ENCODE data around the gene IMMP2L. TPM values are rescaled to one million over a fixed set of nuclear protein-coding genes. Genes with fewer than 3 reads are reported as not detected.

Gene IMMP2L
- total RNA-seq, 4 donors from 2014 or later, result 8.3 to 19.2 (median 17.8) TPM

- Histone ChIP-seq H3K9me3 (no peaks in the 10 kb centered on the region), H3K27me3 (no peaks in the 10 kb centered on the region), H3K36me3 (no peaks in the 10 kb centered on the region), H3K4me1 (no peaks in the 10 kb centered on the region), H3K4me3 (no peak overlapping the region), H3K27ac (no peak overlapping the region)
- intact Hi-C loops (cut with DNase I; ENCODE audit: low total_unique reads) (no loop called here), in situ Hi-C loops (cut with MboI; ENCODE audit: low sequenced_read_pairs in 4 of 4) (no loop called here)
- DNase-seq (no peak), ATAC-seq (no peak)
- TF ChIP-seq POLR2A (IDR thresholded peaks at IDR 0.05) (no peak), CTCF (IDR thresholded peaks at IDR 0.05 in 4 of 5, conservative IDR thresholded peaks at IDR 0.05 in 1 of 5) (no peak)
Observed at GRCh38 chr7:111476586-111477293, 85.6 kb downstream of the IMMP2L start.

- intact Hi-C loops (cut with DNase I; ENCODE audit: low total_unique reads), result no loop called here
- H3K27me3 ChIP-seq, result no peaks in the 10 kb centered on the region
- H3K4me1 ChIP-seq, result no peaks in the 10 kb centered on the region
- in situ Hi-C loops (cut with MboI; ENCODE audit: low sequenced_read_pairs in 4 of 4), result no loop called here
- TF ChIP-seq CTCF (IDR thresholded peaks at IDR 0.05 in 4 of 5, conservative IDR thresholded peaks at IDR 0.05 in 1 of 5), result no peak
- TF ChIP-seq POLR2A (IDR thresholded peaks at IDR 0.05), result no peak
- no peaks in the 10 kb centered on the region for H3K9me3 ChIP-seq
- DNase-seq, result no peak
- H3K36me3 ChIP-seq, result no peaks in the 10 kb centered on the region
- no peak for ATAC-seq
- H3K4me3 ChIP-seq, result no peak overlapping the region
- no peak overlapping the region for H3K27ac ChIP-seq
Observed at GRCh38 chr7:111475959-111476358, 86.3 kb downstream of the IMMP2L start.

- ATAC-seq (no peak), DNase-seq (no peak)
- Histone ChIP-seq H3K4me3 (no peak overlapping the region), H3K27me3 (no peaks in the 10 kb centered on the region), H3K36me3 (no peaks in the 10 kb centered on the region), H3K4me1 (no peaks in the 10 kb centered on the region), H3K9me3 (no peaks in the 10 kb centered on the region), H3K27ac (no peak overlapping the region)
- TF ChIP-seq POLR2A (IDR thresholded peaks at IDR 0.05) (no peak), CTCF (IDR thresholded peaks at IDR 0.05 in 4 of 5, conservative IDR thresholded peaks at IDR 0.05 in 1 of 5) (no peak)
- in situ Hi-C loops (cut with MboI; ENCODE audit: low sequenced_read_pairs in 4 of 4) (no loop called here), intact Hi-C loops (cut with DNase I; ENCODE audit: low total_unique reads) (no loop called here)
Observed at GRCh38 chr7:111475419-111475748, 86.9 kb downstream of the IMMP2L start.

- TF ChIP-seq CTCF (IDR thresholded peaks at IDR 0.05 in 4 of 5, conservative IDR thresholded peaks at IDR 0.05 in 1 of 5) (no peak), POLR2A (IDR thresholded peaks at IDR 0.05) (no peak)
- no peaks in the 10 kb centered on the region for H3K4me1 ChIP-seq
- in situ Hi-C loops (cut with MboI; ENCODE audit: low sequenced_read_pairs in 4 of 4) (no loop called here), intact Hi-C loops (cut with DNase I; ENCODE audit: low total_unique reads) (no loop called here)
- no peak overlapping the region for H3K27ac ChIP-seq
- H3K9me3 ChIP-seq, result no peaks in the 10 kb centered on the region
- no peaks in the 10 kb centered on the region for H3K27me3 ChIP-seq
- no peak overlapping the region for H3K4me3 ChIP-seq
- H3K36me3 ChIP-seq, result no peaks in the 10 kb centered on the region
- ATAC-seq (no peak), DNase-seq (no peak)
Observed at GRCh38 chr7:111474723-111475418, 87.4 kb downstream of the IMMP2L start.

All from gastrocnemius medialis (tissue), 4 donors.